Neural cell (in vitro differentiated cells): Measurements from ENCODE around the gene GSTM3. TPM values are rescaled to one million over a fixed set of nuclear protein-coding genes. Genes with fewer than 3 reads are reported as not detected.

Experiments used
- H2AFZ ChIP-seq: fragments of 200-600, 300-800 bp; sonication (generic), shearing (Covaris generic); 2 replicates; pipeline ENCODE4 v1.6.0; 2014; ENCODE audit warnings: low read depth, mild to moderate bottlenecking, antibody characterized with exemption, low read length, moderate library complexity
- H3F3A ChIP-seq: fragments of 200-600 bp; shearing (Covaris generic); 2 replicates; pipeline ENCODE4 v1.6.1; 2016; ENCODE audit warnings: mild to moderate bottlenecking, moderate library complexity, mixed read lengths, antibody characterized with exemption, low read length; ENCODE audit not compliant: insufficient read depth, poor library complexity, severe bottlenecking
- H3K27ac ChIP-seq: fragments of 200-600, 300-800 bp; sonication (generic), shearing (Covaris generic); 2 replicates; pipeline ENCODE4 v1.5.1; 2014; ENCODE audit warnings: mild to moderate bottlenecking, low read length, moderate library complexity
- H3K27me3 ChIP-seq: fragments of 300-800, 200-600 bp; sonication (generic), shearing (Covaris generic); 2 replicates; pipeline ENCODE4 v1.6.0; 2014; ENCODE audit warnings: mild to moderate bottlenecking, low read depth, low read length, moderate library complexity; ENCODE audit not compliant: insufficient read depth
- H3K36me3 ChIP-seq: fragments of 300-800, 200-600 bp; sonication (generic), shearing (Covaris generic); 2 replicates; pipeline ENCODE4 v1.5.1; 2014; ENCODE audit warnings: mild to moderate bottlenecking, antibody characterized with exemption, low read length, moderate library complexity; ENCODE audit not compliant: insufficient read depth
- H3K4me2 ChIP-seq: fragments of 300-800, 200-600 bp; sonication (generic), shearing (Covaris generic); 2 replicates; pipeline ENCODE4 v1.6.0; 2014; ENCODE audit warnings: mild to moderate bottlenecking, low read length
- H3K4me3 ChIP-seq: fragments of 300-800, 200-600 bp; sonication (generic), shearing (Covaris generic); 2 replicates; pipeline ENCODE4 v1.5.1; 2014; ENCODE audit warnings: mild to moderate bottlenecking, low read length, moderate library complexity
- H3K79me2 ChIP-seq: fragments of 200-600 bp; shearing (Covaris generic); replicated peaks from 2 replicates; pipeline ENCODE4 v1.6.0; 2014; ENCODE audit warnings: mild to moderate bottlenecking, low read length, moderate library complexity; ENCODE audit not compliant: insufficient read depth
- H3K9ac ChIP-seq: fragments of 300-800, 200-600 bp; sonication (generic), shearing (Covaris generic); 2 replicates; pipeline ENCODE4 v1.6.1; 2016; ENCODE audit warnings: mild to moderate bottlenecking, low read length, mixed read lengths
- H3K9me2 ChIP-seq: fragments of 200-600 bp; shearing (Covaris generic); 2 replicates; pipeline ENCODE4 v1.6.1; 2016; ENCODE audit warnings: mild to moderate bottlenecking, low read length, mixed read lengths; ENCODE audit not compliant: insufficient read depth
- H3K9me3 ChIP-seq: fragments of 200-600, 300-800 bp; sonication (generic), shearing (Covaris generic); 2 replicates; pipeline ENCODE4 v1.6.1; 2016; ENCODE audit warnings: mild to moderate bottlenecking, mixed run types, low read length, moderate library complexity, mixed read lengths
- H4K20me1 ChIP-seq: fragments of 200-600 bp; shearing (Covaris generic); 2 replicates; pipeline ENCODE4 v1.6.1; 2016; ENCODE audit warnings: mild to moderate bottlenecking, mixed run types; ENCODE audit not compliant: insufficient read depth
- EP300 ChIP-seq: fragments of 450-650 bp; conservative IDR thresholded peaks from 2 replicates; pipeline ENCODE4 v1.6.1; 2014; ENCODE audit warnings: antibody characterized with exemption, mild to moderate bottlenecking, moderate library complexity; ENCODE audit not compliant: poor library complexity, severe bottlenecking
- EZH2 ChIP-seq: fragments of 200-600, 300-800 bp; shearing (Covaris generic), sonication (generic); IDR thresholded peaks from 2 replicates; pipeline ENCODE4 v1.6.1; 2014; ENCODE audit warnings: antibody characterized with exemption, low read length, borderline replicate concordance, mild to moderate bottlenecking; ENCODE audit not compliant: insufficient read depth, poor library complexity, severe bottlenecking
- MXI1 ChIP-seq: fragments of 450-650 bp; conservative IDR thresholded peaks from 2 replicates; pipeline ENCODE4 v1.6.1; 2014; ENCODE audit warnings: antibody characterized with exemption, mild to moderate bottlenecking; ENCODE audit not compliant: poor library complexity, severe bottlenecking
- POLR2AphosphoS5 ChIP-seq: IDR thresholded peaks from 2 replicates; pipeline ENCODE4 v1.6.1; 2012
- RAD21 ChIP-seq: fragments of 450-650 bp; conservative IDR thresholded peaks from 2 replicates; pipeline ENCODE4 v1.6.1; 2014; ENCODE audit warnings: antibody characterized with exemption, mild to moderate bottlenecking, moderate library complexity
- REST ChIP-seq: IDR thresholded peaks from 2 replicates; pipeline ENCODE4 v1.6.1; 2012; ENCODE audit warnings: borderline replicate concordance
- SMC3 ChIP-seq: fragments of 450-650 bp; conservative IDR thresholded peaks from 2 replicates; pipeline ENCODE4 v1.6.1; 2014; ENCODE audit warnings: antibody characterized with exemption, mild to moderate bottlenecking, moderate library complexity; ENCODE audit not compliant: poor library complexity
- TAF1 ChIP-seq: IDR thresholded peaks from 2 replicates; pipeline ENCODE4 v1.6.1; 2012; ENCODE audit warnings: low read depth
- polyA plus RNA-seq: library from polyadenylated mRNA; depleted of rRNA; stranded (reverse); fragments of >200 nt; gene quantifications from 2 replicates; pipeline ENCODE4 v1.2.3, GENCODE V29; 2014
- TF ChIP-seq, protein P1 (sequence below): fragments of 450-650 bp; IDR thresholded peaks from 2 replicates; pipeline ENCODE4 v1.5.1; 2014; ENCODE audit warnings: antibody characterized with exemption, mild to moderate bottlenecking, moderate library complexity; ENCODE audit not compliant: poor library complexity, severe bottlenecking

GSTM3 gene
- polyA plus RNA-seq, 1 donor from 2014 or later = 195 TPM

GRCh38 chr1:109716121-109716520 lies 24.7 kb downstream of the GSTM3 start:
- Histone ChIP-seq H3K27me3 (no peaks in the 10 kb centered on the region), H3F3A (no peaks in the 10 kb centered on the region), H3K79me2 (no peaks in the 10 kb centered on the region), H3K9me3 (no peaks in the 10 kb centered on the region), H3K9me2 (no peaks in the 10 kb centered on the region), H3K4me2 (no peak overlapping the region), H4K20me1 (no peaks in the 10 kb centered on the region), H3K4me3 (no peak overlapping the region), H3K9ac (no peak overlapping the region), H2AFZ (no peak overlapping the region), H3K27ac (no peak overlapping the region), H3K36me3 (no peaks in the 10 kb centered on the region)
- TF ChIP-seq, protein P1, sequence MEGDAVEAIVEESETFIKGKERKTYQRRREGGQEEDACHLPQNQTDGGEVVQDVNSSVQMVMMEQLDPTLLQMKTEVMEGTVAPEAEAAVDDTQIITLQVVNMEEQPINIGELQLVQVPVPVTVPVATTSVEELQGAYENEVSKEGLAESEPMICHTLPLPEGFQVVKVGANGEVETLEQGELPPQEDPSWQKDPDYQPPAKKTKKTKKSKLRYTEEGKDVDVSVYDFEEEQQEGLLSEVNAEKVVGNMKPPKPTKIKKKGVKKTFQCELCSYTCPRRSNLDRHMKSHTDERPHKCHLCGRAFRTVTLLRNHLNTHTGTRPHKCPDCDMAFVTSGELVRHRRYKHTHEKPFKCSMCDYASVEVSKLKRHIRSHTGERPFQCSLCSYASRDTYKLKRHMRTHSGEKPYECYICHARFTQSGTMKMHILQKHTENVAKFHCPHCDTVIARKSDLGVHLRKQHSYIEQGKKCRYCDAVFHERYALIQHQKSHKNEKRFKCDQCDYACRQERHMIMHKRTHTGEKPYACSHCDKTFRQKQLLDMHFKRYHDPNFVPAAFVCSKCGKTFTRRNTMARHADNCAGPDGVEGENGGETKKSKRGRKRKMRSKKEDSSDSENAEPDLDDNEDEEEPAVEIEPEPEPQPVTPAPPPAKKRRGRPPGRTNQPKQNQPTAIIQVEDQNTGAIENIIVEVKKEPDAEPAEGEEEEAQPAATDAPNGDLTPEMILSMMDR = no peak
- TF ChIP-seq EP300 (no peak), RAD21 (no peak)

DNA sequence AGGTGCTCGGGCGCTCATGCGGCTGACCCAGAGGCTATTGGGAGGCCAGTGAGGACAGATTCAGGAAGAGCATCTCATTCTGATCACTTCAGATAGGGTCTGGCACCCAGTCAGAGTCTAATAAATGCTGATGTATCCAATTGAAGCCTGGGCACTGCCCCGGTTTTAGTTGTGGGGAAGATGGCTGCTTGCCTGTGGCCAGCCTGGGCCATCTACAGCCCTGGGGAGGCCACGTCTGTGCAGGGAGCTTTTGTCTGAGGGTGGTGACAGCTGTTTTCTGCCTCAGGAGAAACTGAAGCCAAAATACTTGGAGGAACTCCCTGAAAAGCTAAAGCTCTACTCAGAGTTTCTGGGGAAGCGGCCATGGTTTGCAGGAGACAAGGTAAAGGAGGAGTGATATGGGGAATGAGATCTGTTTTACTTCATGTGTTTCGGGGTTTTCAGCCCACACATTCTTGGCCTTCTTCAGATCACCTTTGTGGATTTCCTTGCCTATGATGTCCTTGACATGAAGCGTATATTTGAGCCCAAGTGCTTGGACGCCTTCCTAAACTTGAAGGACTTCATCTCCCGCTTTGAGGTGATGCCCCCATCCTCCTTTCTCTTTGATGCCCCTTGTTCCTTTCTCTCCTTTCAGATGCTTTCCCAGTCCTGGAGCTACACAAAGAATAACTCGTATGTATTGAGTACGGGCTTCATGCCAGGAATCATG lies 26.0 kb downstream of the GSTM3 start:
- Histone ChIP-seq H3K4me3 (no peak overlapping the region), H3K4me2 (no peak overlapping the region), H3K9ac (no peak overlapping the region), H3K36me3 (no peaks in the 10 kb centered on the region), H2AFZ (no peak overlapping the region), H3F3A (no peaks in the 10 kb centered on the region), H3K9me2 (no peaks in the 10 kb centered on the region), H3K79me2 (no peaks in the 10 kb centered on the region), H3K9me3 (no peaks in the 10 kb centered on the region), H3K27me3 (no peaks in the 10 kb centered on the region), H3K27ac (no peak overlapping the region), H4K20me1 (no peaks in the 10 kb centered on the region)
- TF ChIP-seq, protein P1 = no peak
- TF ChIP-seq MXI1 (no peak), TAF1 (no peak), RAD21 (no peak), POLR2AphosphoS5 (no peak), REST (no peak), EZH2 (no peak), EP300 (no peak), SMC3 (no peak)
